Neuronal stem cell (in vitro differentiated cells): ENCODE measurements around the gene GRID2IP.

ENCODE experiments used
- DNase-seq: peaks from one replicate; pipeline ENCODE4 v3.0.0-alpha.2; 2013; ENCODE audit warnings: low spot score
- H2AFZ ChIP-seq: one replicate; pipeline ENCODE4 v1.6.1; 2013; ENCODE audit warnings: mild to moderate bottlenecking, low read length, inconsistent platforms
- H2AK5ac ChIP-seq: 2 replicates; pipeline ENCODE4 v1.6.1; 2013; ENCODE audit warnings: low read depth, mild to moderate bottlenecking, inconsistent platforms, low read length, moderate library complexity, mixed read lengths
- H2BK120ac ChIP-seq: 2 replicates; pipeline ENCODE4 v1.6.1; 2013; ENCODE audit warnings: low read depth, mild to moderate bottlenecking, inconsistent platforms, low read length, moderate library complexity, mixed read lengths
- H2BK12ac ChIP-seq: one replicate; pipeline ENCODE4 v1.6.1; 2013; ENCODE audit warnings: low read length, inconsistent platforms
- H2BK15ac ChIP-seq: 2 replicates; pipeline ENCODE4 v1.6.1; 2013; ENCODE audit warnings: mild to moderate bottlenecking, low read length, inconsistent platforms, mixed read lengths
- H2BK5ac ChIP-seq: one replicate; pipeline ENCODE4 v1.6.1; 2013; ENCODE audit warnings: inconsistent platforms, mild to moderate bottlenecking, low read length, moderate library complexity
- H3K14ac ChIP-seq: one replicate; pipeline ENCODE4 v1.6.1; 2013; ENCODE audit warnings: low read length, inconsistent platforms
- H3K18ac ChIP-seq: 2 replicates; pipeline ENCODE4 v1.6.1; 2013; ENCODE audit warnings: low read length, inconsistent platforms
- H3K23ac ChIP-seq: 2 replicates; pipeline ENCODE4 v1.6.1; 2013; ENCODE audit warnings: low read depth, mild to moderate bottlenecking, mixed read lengths, low read length, inconsistent platforms; ENCODE audit not compliant: poor library complexity
- H3K27ac ChIP-seq: replicated peaks from 3 replicates; pipeline ENCODE4 v1.5.1; 2013; ENCODE audit warnings: low read length, inconsistent platforms
- H3K27me3 ChIP-seq, 3 experiments: 2 replicates each; pipeline ENCODE4 v1.6.1; 2013; ENCODE audit warnings: low read length in 3 of 3, mild to moderate bottlenecking in 2 of 3, inconsistent platforms in 1 of 3, low read depth in 1 of 3, mixed read lengths in 1 of 3, moderate library complexity in 1 of 3; ENCODE audit not compliant: control insufficient read depth in 3 of 3, insufficient read depth in 3 of 3
- H3K36me3 ChIP-seq, 2 donors: replicated peaks in 1 of 2; 2 replicates each; pipeline ENCODE4 v1.6.1; 2013; ENCODE audit warnings: low read length in 2 of 2; ENCODE audit not compliant: control insufficient read depth in 2 of 2, insufficient read depth in 2 of 2
- H3K4ac ChIP-seq: 2 replicates; pipeline ENCODE4 v1.6.1; 2013; ENCODE audit warnings: inconsistent platforms, mild to moderate bottlenecking, low read length, moderate library complexity
- H3K4me1 ChIP-seq, 2 donors: 1 replicate in 1 of 2; 2 replicates in 1 of 2; pipeline ENCODE4 v1.6.1; 2013; ENCODE audit warnings: low read length in 2 of 2, low read depth in 1 of 2; ENCODE audit not compliant: control insufficient read depth in 2 of 2, insufficient read depth in 1 of 2
- H3K4me2 ChIP-seq: one replicate; pipeline ENCODE4 v1.6.1; 2013; ENCODE audit warnings: mild to moderate bottlenecking, low read length, inconsistent platforms; ENCODE audit not compliant: insufficient read depth, poor library complexity, severe bottlenecking
- H3K4me3 ChIP-seq, 2 donors: 2 replicates each; pipeline ENCODE4 v1.5.1; 2013; ENCODE audit warnings: low read length in 2 of 2, mild to moderate bottlenecking in 2 of 2, inconsistent platforms in 1 of 2, moderate library complexity in 1 of 2
- H3K79me1 ChIP-seq: one replicate; pipeline ENCODE4 v1.6.1; 2013; ENCODE audit warnings: low read depth, mild to moderate bottlenecking, inconsistent platforms, low read length, moderate library complexity
- H3K9ac ChIP-seq: one replicate; pipeline ENCODE4 v1.6.1; 2013; ENCODE audit warnings: mild to moderate bottlenecking, low read depth, low read length, inconsistent platforms; ENCODE audit not compliant: poor library complexity
- H3K9me3 ChIP-seq, 2 donors: replicated peaks in 1 of 2; 2 replicates each; pipeline versions ENCODE3 to v1.6.1; 2013; ENCODE audit warnings: low read length in 2 of 2, mild to moderate bottlenecking in 2 of 2, inconsistent platforms in 1 of 2, low read depth in 1 of 2, mixed read lengths in 1 of 2, moderate library complexity in 1 of 2; ENCODE audit not compliant: control insufficient read depth in 2 of 2, insufficient read depth in 1 of 2
- H4K8ac ChIP-seq: one replicate; pipeline ENCODE4 v1.6.1; 2013; ENCODE audit warnings: low read depth, mild to moderate bottlenecking, inconsistent platforms, low read length, moderate library complexity
- H4K91ac ChIP-seq: one replicate; pipeline ENCODE4 v1.6.1; 2013; ENCODE audit warnings: low read length, low read depth, mild to moderate bottlenecking, inconsistent platforms; ENCODE audit not compliant: poor library complexity
- WGBS, 2 donors: extraction: QIAGEN DNeasy Blood & Tissue Kit; methylation state at CpG; one replicate each; pipeline ENCODE4 v1.1.7; 2013; ENCODE audit warnings: missing lambda C conversion rate in 2 of 2, mixed read lengths in 1 of 2; ENCODE audit not compliant: insufficient read length in 2 of 2, insufficient replicate concordance in 1 of 2; ENCODE audit errors: extremely low coverage in 2 of 2; 5-methylcytosine and 5-hydroxymethylcytosine counted together

Gene GRID2IP

DNA sequence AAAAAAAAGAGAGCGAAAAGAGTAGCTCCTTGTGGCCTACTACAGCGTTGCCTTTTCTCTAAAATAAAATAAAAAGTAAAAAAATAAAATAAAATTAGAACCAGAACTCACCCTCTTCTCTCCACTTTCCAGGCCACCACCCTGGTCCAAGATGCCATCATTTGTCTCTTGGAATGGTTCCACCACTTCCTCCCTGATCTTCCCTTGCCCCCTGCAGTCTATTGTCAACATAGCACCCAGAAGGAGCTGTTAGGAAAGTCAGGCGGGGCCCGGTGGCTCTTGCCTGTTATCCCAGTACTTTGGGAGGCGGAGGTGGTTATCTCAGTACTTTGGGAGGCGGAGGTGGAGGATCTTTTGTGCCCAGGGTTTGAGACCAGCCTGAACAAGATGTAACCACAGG, 7.6 kb upstream of the GRID2IP start:
- Histone ChIP-seq H3K27ac (no peak overlapping the region), H3K4ac (no peak overlapping the region), H2BK5ac (no peak overlapping the region), H3K9me3 (no peaks in the 10 kb centered on the region), H2BK120ac (no peak overlapping the region), H3K79me1 (no peaks in the 10 kb centered on the region), H3K23ac (no peak overlapping the region), H4K91ac (no peak overlapping the region), H2AFZ (no peak overlapping the region), H3K36me3 (no peaks in the 10 kb centered on the region), H4K8ac (no peak overlapping the region), H3K18ac (no peak overlapping the region), H3K14ac (no peak overlapping the region), H2AK5ac (no peak overlapping the region), H3K27me3 (no peaks in the 10 kb centered on the region), H2BK15ac (no peak overlapping the region), H2BK12ac (no peak overlapping the region), H3K4me3 (no peak overlapping the region), H3K9ac (no peak overlapping the region), H3K4me1 (no peaks in the 10 kb centered on the region), H3K4me2 (no peak overlapping the region)
- DNase-seq: no peak
- WGBS, 2 donors: no CpG with 5 or more reads among the region's 6 CpGs

DNA sequence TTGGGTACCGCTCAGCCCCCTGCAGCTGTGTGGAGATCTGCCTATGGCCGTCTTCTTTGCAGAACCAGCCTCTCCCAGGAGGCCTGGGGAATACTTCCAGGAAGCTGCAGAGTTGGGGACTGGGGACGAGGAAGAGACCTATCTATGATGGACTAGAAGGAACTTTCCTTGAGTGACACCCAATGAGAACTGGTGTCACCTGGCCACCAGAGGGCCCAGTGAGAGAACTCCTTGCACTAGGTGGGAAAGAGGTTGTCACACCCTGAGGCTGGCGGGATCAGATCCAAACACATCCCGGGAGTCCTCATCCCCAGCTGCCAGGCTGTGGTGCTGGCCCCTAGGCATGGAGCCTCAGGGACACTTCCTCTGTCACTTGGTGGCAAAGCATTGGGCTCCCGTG, 4.9 kb upstream of the GRID2IP start:
- Histone ChIP-seq H3K9me3 (no peaks in the 10 kb centered on the region), H2BK12ac (no peak overlapping the region), H4K8ac (no peak overlapping the region), H3K27ac (no peak overlapping the region), H3K14ac (no peak overlapping the region), H3K4ac (no peak overlapping the region), H3K18ac (no peak overlapping the region), H2BK5ac (no peak overlapping the region), H2BK15ac (peak overlapping the region; percentile 58), H3K79me1 (no peaks in the 10 kb centered on the region), H2BK120ac (no peak overlapping the region), H3K4me1 (no peaks in the 10 kb centered on the region), H2AFZ (no peak overlapping the region), H3K4me2 (no peak overlapping the region), H3K9ac (peak overlapping the region; percentile 77), H3K4me3 (no peak overlapping the region), H3K23ac (peak overlapping the region; percentile 43), H3K36me3 (no peaks in the 10 kb centered on the region), H3K27me3 (no peaks in the 10 kb centered on the region), H2AK5ac (no peak overlapping the region), H4K91ac (no peak overlapping the region)
- DNase-seq: no peak
- WGBS, 2 donors: no CpG with 5 or more reads among the region's 6 CpGs

DNA sequence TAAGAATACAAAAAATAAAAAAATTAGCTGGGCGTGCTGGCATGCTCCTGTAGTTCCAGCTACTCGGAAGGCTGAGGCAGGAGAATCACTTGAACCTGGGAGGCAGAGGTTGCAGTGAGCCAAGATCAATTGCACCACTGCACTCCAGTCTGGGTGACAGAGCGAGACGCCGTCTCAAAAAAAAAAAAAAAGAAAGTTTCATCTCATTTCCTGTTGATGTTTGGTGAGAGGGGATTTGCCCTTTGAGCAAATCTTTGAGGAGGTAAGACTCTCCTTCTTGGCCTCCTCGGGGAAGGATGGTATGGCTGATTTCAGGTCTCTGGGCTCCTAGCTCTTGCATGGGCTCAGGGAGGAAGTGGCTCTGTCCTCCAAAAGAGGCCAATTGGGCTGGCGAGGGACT, 3.6 kb upstream of the GRID2IP start:
- Histone ChIP-seq H3K79me1 (no peaks in the 10 kb centered on the region), H3K27ac (no peak overlapping the region), H2BK12ac (no peak overlapping the region), H3K9ac (no peak overlapping the region), H3K4me3 (no peak overlapping the region), H3K36me3 (no peaks in the 10 kb centered on the region), H3K23ac (no peak overlapping the region), H2AK5ac (no peak overlapping the region), H2AFZ (no peak overlapping the region), H2BK120ac (no peak overlapping the region), H3K9me3 (no peaks in the 10 kb centered on the region), H3K27me3 (no peaks in the 10 kb centered on the region), H2BK15ac (no peak overlapping the region), H3K4me2 (no peak overlapping the region), H2BK5ac (no peak overlapping the region), H3K18ac (no peak overlapping the region), H4K91ac (no peak overlapping the region), H4K8ac (no peak overlapping the region), H3K4me1 (no peaks in the 10 kb centered on the region), H3K4ac (no peak overlapping the region), H3K14ac (no peak overlapping the region)
- DNase-seq: no peak
- no CpG with 5 or more reads among the region's 7 CpGs for WGBS, 2 donors

DNA sequence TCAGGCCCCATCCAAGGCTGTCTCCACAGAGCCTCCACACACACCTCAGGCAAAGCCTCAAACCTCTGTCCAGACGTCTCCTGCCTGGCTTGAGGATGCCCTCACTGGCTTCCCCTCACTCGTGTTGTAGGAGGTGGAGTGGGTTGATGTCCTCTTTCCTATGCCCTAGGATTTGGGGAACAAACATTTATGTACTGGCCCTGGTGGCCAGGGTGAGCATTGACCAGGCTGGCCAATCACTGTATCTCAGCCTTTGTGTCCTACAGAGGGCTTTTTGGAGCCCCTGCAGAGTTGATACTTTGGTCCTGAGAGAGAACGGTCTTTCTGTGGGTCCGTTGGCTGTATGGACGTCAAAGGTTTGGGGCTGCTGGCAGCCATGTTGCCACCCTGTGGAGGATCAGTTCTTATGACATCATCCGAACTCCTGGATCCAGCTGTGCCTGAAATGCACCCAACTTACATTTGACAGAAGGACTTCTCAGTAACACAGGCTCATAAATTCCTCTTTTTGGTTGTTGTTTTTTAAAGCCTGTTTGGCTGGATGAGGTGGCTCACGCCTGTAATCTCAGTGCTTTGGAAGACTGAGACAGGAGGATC, 2.3 kb upstream of the GRID2IP start:
- H3K9ac ChIP-seq: no peak overlapping the region
- H3K27me3 ChIP-seq: no peaks in the 10 kb centered on the region
- H3K14ac ChIP-seq: no peak overlapping the region
- no peak overlapping the region for H3K27ac ChIP-seq
- H3K4me3 ChIP-seq: no peak overlapping the region
- H3K4me2 ChIP-seq: no peak overlapping the region
- no peak overlapping the region for H4K91ac ChIP-seq
- H3K36me3 ChIP-seq: no peaks in the 10 kb centered on the region
- H3K4me1 ChIP-seq: no peaks in the 10 kb centered on the region
- DNase-seq: no peak
- no peak overlapping the region for H3K18ac ChIP-seq
- H3K4ac ChIP-seq: no peak overlapping the region
- H2BK15ac ChIP-seq: no peak overlapping the region
- no peak overlapping the region for H2AFZ ChIP-seq
- no peaks in the 10 kb centered on the region for H3K79me1 ChIP-seq
- H2AK5ac ChIP-seq: no peak overlapping the region
- H4K8ac ChIP-seq: no peak overlapping the region
- no peak overlapping the region for H2BK12ac ChIP-seq
- no peak overlapping the region for H2BK5ac ChIP-seq
- H3K23ac ChIP-seq: no peak overlapping the region
- no peak overlapping the region for H2BK120ac ChIP-seq
- H3K9me3 ChIP-seq: no peaks in the 10 kb centered on the region
- WGBS, 2 donors: no CpG with 5 or more reads among the region's 7 CpGs
